ENCODE results near the gene TBC1D16.

Gene TBC1D16

DNA sequence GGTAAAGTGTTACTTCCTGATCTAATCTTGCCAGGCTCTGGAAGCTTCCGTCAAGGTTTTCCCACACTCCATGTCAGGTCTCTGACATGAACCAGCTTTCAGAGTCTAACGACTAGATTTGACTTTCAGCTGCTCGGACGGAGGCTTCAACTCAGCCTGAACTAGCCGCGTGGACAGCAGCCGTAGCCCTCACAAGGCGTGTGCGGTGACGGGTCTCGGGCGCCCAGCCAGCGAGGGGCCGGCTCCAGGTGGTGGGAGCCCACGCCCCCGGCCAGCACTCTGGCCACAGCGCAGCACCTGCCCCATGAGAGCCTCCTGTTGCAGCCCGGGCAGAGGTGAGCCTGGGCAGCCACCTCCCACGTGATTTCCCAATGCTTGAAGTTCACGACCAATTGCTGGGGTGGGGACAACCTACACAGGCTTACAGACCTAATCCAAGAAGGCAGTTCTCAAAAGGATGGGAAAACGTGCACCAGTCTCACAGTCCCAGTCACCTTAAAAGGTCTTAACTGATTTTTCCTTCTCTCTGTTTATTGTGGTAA is 45.5 kb downstream of the TBC1D16 start:
- TF ChIP-seq, protein P1, sequence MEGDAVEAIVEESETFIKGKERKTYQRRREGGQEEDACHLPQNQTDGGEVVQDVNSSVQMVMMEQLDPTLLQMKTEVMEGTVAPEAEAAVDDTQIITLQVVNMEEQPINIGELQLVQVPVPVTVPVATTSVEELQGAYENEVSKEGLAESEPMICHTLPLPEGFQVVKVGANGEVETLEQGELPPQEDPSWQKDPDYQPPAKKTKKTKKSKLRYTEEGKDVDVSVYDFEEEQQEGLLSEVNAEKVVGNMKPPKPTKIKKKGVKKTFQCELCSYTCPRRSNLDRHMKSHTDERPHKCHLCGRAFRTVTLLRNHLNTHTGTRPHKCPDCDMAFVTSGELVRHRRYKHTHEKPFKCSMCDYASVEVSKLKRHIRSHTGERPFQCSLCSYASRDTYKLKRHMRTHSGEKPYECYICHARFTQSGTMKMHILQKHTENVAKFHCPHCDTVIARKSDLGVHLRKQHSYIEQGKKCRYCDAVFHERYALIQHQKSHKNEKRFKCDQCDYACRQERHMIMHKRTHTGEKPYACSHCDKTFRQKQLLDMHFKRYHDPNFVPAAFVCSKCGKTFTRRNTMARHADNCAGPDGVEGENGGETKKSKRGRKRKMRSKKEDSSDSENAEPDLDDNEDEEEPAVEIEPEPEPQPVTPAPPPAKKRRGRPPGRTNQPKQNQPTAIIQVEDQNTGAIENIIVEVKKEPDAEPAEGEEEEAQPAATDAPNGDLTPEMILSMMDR (conservative IDR thresholded peaks at IDR 0.05; ENCODE audit: low read depth, low read length) = no peak
- H3K4me3 ChIP-seq (ENCODE audit: low read length) = no peak overlapping the region
- no peak for DNase-seq (ENCODE audit: low read depth)

DNA sequence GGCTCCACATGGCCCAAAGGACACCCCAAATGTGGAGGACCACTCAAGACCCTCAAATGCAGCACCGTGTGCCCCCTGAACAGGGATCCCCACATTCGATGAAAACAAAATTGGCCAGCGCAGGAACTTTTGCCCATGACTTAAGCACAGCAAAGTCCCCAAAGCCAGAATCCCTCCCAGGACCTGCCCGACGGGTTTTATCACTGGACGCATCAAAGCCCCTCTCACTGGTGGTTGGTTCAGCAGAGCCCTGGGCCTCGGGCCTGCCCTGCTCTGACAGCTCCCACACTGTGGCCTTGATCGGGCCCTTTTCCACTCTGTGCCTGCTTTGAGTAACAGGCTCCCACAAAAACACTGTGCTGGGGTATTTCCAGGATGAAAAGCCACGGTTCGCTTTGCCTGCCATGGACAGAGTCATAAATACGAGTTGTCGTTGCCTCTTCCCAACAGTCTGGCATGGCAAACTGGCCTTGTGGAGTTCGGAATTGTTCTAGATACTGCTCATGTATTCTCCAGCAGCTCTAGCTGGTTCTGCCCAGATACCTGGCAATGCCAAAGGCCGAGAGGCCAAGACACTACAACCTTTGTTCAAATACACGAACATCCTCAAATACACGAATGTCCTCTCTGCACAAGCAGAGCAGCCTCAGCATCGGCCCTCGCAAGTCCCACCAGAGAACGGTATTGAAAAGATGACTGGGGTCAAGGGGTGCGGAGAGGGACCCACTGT is 46.4 kb downstream of the TBC1D16 start:
- no peak for DNase-seq (ENCODE audit: low read depth)
- H3K4me3 ChIP-seq (ENCODE audit: low read length) = no peak overlapping the region
- TF ChIP-seq, protein P1 (conservative IDR thresholded peaks at IDR 0.05; ENCODE audit: low read depth, low read length) = no peak

DNA sequence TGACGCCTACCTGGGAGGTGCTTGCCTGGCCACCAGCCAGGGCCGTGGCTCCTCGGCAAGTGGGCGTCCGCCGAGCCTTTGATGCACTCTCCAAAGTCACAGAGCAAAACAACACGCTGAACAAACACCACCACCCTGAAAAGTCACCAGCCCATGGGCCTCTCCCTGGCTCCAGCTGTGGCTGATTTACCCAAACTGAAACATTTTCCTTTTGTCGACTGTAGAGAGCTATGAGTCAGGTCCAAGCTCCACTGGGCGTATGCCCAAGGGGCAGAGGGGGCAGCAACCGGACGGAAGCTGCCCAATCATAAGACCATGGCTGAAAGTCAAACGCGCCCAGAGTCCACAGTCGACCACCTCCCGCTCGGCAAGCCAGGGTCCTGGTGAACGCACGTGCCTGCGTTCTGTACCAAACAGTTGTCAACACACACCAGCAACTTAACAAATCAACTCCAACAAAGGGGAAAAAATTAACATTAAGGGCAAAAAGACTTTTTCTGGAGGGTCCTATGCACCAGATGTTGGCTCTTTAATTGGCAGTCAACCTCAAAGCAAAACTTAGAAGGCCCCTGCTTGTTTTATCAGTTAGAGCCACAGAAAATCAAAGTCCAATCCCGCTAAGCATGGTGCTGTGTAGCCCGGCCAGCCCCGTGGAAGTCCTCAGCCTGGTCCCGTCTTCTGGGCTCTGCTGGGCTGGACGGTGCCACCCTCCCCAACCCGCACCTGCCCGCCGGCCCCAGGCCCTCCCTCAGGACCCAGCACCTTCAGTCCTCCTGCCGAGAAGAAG is 47.3 kb downstream of the TBC1D16 start:
- TF ChIP-seq, protein P1 (conservative IDR thresholded peaks at IDR 0.05; ENCODE audit: low read depth, low read length) = no peak
- no peak for DNase-seq (ENCODE audit: low read depth)
- peak overlapping the region; percentile 4 for H3K4me3 ChIP-seq (ENCODE audit: low read length)

DNA sequence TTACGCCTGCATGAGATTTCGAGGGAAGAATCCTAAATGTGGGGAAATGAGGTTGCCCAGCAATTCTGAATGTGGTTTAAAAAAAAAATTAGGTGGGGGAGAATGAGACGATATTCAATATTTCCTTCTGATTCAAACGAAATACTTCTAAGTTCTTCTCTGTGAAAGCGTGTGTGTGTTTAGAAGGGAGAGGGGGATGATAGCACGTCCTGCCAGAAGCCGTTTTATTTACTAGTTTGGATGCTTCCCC is 47.8 kb downstream of the TBC1D16 start:
- TF ChIP-seq, protein P1 (conservative IDR thresholded peaks at IDR 0.05; ENCODE audit: low read depth, low read length) = no peak
- no peak for DNase-seq (ENCODE audit: low read depth)
- H3K4me3 ChIP-seq (ENCODE audit: low read length) = peak overlapping the region; percentile 6

DNA sequence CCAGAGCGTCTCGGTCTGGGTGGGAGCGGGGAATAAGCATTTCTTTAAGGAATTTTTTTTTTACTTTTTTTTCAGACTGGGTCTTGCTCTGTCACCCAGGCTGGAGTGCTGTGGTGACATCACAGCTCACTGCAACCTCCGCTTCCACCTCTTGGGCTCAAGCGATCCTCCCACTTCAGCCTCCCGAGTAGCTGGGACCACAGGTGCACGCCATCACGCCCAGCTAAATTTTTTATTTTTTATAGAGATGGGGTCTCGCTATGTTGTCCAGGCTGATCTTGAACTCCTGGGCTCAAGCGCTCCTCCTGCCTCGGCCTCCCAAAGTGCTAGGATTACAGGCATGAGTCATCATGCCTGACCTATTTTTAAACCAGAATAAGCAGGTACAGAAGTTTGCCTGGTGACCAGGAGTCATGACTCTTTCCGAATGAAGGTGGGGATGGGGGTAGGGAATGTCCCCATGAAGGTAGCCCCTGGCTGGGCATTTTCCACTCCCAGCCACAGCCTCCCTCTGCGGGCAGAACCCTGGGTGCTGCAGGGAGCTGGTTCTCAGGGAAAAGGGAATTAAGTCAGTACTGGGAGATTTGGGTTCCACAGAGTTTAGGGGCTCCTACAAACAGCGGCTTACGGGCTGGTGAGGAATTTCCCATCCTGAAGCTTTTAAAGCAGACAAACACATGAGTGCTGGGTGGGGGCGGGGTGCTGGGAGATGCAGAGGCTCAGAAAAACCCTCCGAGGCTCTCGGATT is 48.3 kb downstream of the TBC1D16 start:
- TF ChIP-seq, protein P1 (conservative IDR thresholded peaks at IDR 0.05; ENCODE audit: low read depth, low read length) = no peak
- no peak for DNase-seq (ENCODE audit: low read depth)
- H3K4me3 ChIP-seq (ENCODE audit: low read length) = no peak overlapping the region

DNA sequence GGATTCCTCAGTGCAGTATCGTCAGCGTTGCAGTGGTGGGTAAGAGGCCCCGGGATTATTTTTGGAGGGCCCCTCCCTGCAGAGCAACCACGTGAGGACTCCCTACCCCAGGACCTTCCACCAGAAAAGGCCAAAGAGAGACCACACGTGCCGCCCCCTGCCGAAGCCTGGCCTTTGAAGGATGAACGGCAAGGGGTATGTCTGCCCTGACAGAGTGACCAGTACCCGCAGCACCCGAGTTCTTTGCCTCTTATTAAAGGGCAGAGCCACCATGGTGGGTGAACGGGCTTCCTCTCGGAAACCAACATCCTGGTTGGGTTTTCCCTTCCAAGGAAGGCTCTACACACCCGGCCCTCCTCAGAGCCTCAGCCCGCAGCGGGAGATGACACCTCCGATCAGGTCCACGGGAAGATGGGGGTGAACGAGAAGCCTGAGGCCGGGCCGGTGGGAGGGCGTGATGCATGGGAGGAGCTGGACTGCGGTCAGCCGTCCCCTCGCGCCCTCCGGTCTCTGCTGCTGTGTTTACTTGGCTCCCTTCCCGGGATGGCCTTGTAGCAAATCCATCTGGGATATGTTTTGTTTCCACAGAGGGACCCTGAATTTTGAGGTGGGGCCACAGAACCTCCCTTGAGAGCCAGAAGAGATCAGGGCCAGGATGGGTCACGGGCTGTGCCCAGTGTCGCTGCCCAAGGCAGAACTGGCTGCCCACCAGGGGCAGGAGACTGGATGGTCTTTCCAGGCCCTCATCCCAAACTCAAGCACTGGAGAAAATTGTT is 49.1 kb downstream of the TBC1D16 start:
- DNase-seq (ENCODE audit: low read depth) = no peak
- TF ChIP-seq, protein P1 (conservative IDR thresholded peaks at IDR 0.05; ENCODE audit: low read depth, low read length) = no peak
- H3K4me3 ChIP-seq (ENCODE audit: low read length) = no peak overlapping the region

All from retinal pigment epithelial cell (primary cell).